ENCODE measurements around the gene SPCS2. TPM values are rescaled to one million over a fixed set of nuclear protein-coding genes. Genes with fewer than 3 reads are reported as not detected.

SPCS2 gene
- total RNA-seq, 1 donor from 2014 or later = 26.0 TPM

GRCh38 chr11:74990941-74991340 is 41.9 kb downstream of the SPCS2 start:
- DNase-seq (ENCODE audit: extremely low spot score in 2 of 2) = no peak
- intact Hi-C loops (cut with DNase I) = no loop called here
- Histone ChIP-seq H3K27me3 (no peaks in the 10 kb centered on the region), H3K4me3 (no peak overlapping the region), H3K9me3 (no peaks in the 10 kb centered on the region), H3K4me1 (peaks cover 14% of the 10 kb centered on the region), H3K36me3 (no peaks in the 10 kb centered on the region), H3K27ac (no peak overlapping the region)
- TF ChIP-seq CTCF (IDR thresholded peaks at IDR 0.05) (no peak), POLR2A (IDR thresholded peaks at IDR 0.05) (no peak), POLR2AphosphoS5 (IDR thresholded peaks at IDR 0.05; ENCODE audit: insufficient read depth in 1 of 2, low read depth in 1 of 2) (no peak)

DNA sequence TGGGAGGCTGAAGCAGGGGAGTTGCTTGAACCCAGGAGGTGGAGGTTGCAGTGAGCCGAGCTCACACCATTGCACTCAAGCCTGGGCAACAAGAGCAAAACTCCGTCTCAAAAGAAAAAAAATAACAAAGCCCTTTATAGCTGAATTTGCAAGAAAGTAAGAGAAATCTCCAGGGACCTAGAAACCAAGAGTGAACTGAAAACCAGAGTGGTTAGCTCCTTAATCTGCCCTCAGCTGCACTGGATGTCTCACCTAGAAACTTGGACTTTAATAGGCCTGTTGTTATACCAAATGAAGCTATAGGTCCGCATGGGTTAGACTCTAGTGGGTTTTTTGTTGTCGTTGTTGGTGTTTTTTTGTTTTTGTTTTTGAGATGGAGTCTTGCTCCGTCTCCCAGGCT is 43.8 kb downstream of the SPCS2 start:
- H3K36me3 ChIP-seq = no peaks in the 10 kb centered on the region
- TF ChIP-seq CTCF (IDR thresholded peaks at IDR 0.05) (no peak), POLR2AphosphoS5 (IDR thresholded peaks at IDR 0.05; ENCODE audit: insufficient read depth in 1 of 2, low read depth in 1 of 2) (no peak), POLR2A (IDR thresholded peaks at IDR 0.05) (no peak)
- H3K27ac ChIP-seq = no peak overlapping the region
- H3K4me1 ChIP-seq = peaks cover 14% of the 10 kb centered on the region
- intact Hi-C loops (cut with DNase I) = no loop called here
- H3K4me3 ChIP-seq = no peak overlapping the region
- H3K27me3 ChIP-seq = no peaks in the 10 kb centered on the region
- DNase-seq (ENCODE audit: extremely low spot score in 2 of 2) = no peak
- H3K9me3 ChIP-seq = no peaks in the 10 kb centered on the region

DNA sequence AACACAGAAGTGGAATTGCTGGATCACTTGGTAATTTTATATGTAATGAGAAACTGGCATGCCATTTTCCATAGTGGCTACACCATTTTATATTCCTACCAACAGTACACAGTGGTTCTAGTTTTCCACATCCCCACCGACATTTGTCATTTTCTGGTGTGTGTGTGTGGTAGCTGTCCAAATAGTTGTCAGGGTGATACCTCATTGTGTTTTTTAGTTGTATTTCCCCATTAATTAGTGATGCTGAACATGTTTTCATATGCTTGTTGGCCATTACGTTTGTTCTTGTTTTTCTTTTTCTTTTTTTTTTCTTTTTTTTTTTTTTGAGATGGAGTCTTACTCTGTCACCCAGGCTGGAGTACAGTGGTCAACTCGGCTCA is 51.9 kb downstream of the SPCS2 start:
- no peak overlapping the region for H3K4me3 ChIP-seq
- TF ChIP-seq CTCF (IDR thresholded peaks at IDR 0.05) (no peak), POLR2A (IDR thresholded peaks at IDR 0.05) (no peak), POLR2AphosphoS5 (IDR thresholded peaks at IDR 0.05; ENCODE audit: insufficient read depth in 1 of 2, low read depth in 1 of 2) (no peak)
- H3K36me3 ChIP-seq = peaks cover 0 to 7% of the 10 kb centered on the region in 2 donors
- H3K4me1 ChIP-seq = no peaks in the 10 kb centered on the region
- H3K27ac ChIP-seq = no peak overlapping the region
- intact Hi-C loops (cut with DNase I) = no loop called here
- no peaks in the 10 kb centered on the region for H3K27me3 ChIP-seq
- no peak for DNase-seq (ENCODE audit: extremely low spot score in 2 of 2)
- H3K9me3 ChIP-seq = no peaks in the 10 kb centered on the region

GRCh38 chr11:75001686-75002085 is 52.6 kb downstream of the SPCS2 start:
- Histone ChIP-seq H3K36me3 (peaks cover 0 to 9% of the 10 kb centered on the region in 2 donors), H3K27me3 (no peaks in the 10 kb centered on the region), H3K9me3 (no peaks in the 10 kb centered on the region), H3K27ac (no peak overlapping the region), H3K4me1 (no peaks in the 10 kb centered on the region), H3K4me3 (no peak overlapping the region)
- TF ChIP-seq POLR2A (IDR thresholded peaks at IDR 0.05) = no peak
- no peak for TF ChIP-seq POLR2AphosphoS5 (IDR thresholded peaks at IDR 0.05; ENCODE audit: insufficient read depth in 1 of 2, low read depth in 1 of 2)
- TF ChIP-seq CTCF (IDR thresholded peaks at IDR 0.05) = no peak
- DNase-seq (ENCODE audit: extremely low spot score in 2 of 2) = no peak
- intact Hi-C loops (cut with DNase I) = no loop called here

- Histone ChIP-seq H3K4me3 (no peak overlapping the region), H3K27ac (no peak overlapping the region), H3K9me3 (no peaks in the 10 kb centered on the region), H3K4me1 (no peaks in the 10 kb centered on the region), H3K36me3 (peaks cover 0 to 14% of the 10 kb centered on the region in 2 donors), H3K27me3 (no peaks in the 10 kb centered on the region)
- intact Hi-C loops (cut with DNase I) = no loop called here
- no peak for DNase-seq (ENCODE audit: extremely low spot score in 2 of 2)
- TF ChIP-seq CTCF (IDR thresholded peaks at IDR 0.05) (no peak), POLR2AphosphoS5 (IDR thresholded peaks at IDR 0.05; ENCODE audit: insufficient read depth in 1 of 2, low read depth in 1 of 2) (no peak)
These were observed 53.5 kb downstream of the SPCS2 start for GRCh38 chr11:75002516-75002915.

Measured in vagina (tissue), 2 donors.